CD4-positive, alpha-beta T cell treated with Interleukin-12 subunit alpha and Interleukin-12 subunit beta, for 1 hour (primary cell): ENCODE data around the gene KCTD11.

Source experiments
- DNase-seq: peaks from one replicate; pipeline ENCODE4 v3.0.0-alpha.2; 2020

Gene KCTD11

DNA sequence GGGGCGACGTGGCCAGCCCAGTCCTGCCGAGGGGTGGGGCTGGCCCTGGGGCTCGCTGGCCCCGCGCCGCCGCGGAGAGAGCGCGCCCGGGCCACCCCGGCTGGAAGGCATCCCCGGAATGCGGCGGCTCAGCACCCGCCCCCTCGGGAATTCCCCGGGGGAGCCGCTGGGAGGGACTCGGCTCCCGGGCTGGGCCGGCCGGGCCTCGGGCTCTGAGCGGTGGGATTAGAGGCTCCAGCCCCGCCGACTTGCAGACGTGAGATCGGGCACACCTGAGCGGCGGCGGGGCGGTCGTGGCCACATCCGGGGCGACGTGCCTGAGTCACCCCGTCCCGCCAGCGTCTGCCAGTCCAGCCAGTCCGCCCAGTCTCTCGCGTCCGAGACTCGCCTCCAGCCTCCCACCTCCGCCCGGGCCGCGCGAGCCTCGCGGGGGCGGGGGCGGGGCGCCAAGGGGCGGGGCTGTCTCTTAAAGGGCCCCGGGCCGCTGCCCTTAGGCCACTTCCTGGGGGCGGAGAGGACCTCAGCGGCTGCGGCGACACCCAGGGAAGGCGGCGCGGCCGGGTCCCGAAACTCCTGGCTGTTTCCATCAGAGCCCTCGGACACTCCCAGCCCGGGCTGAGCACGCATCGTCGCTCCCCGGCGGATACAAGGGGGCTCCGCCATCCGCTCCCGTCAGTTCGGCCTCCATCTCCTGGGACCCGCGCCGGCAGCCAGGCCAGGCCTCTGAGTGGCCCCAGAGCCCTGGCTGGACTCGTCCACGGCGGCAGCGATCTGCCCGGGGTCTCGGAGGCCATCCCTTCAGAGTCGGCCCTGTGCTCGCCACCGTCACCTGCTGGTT, at the start of gene KCTD11:
KCTD11 (plus strand) TSS at position 498 of the 838 bp plus-strand sequence.
- peak; percentile 85 for DNase-seq

DNA sequence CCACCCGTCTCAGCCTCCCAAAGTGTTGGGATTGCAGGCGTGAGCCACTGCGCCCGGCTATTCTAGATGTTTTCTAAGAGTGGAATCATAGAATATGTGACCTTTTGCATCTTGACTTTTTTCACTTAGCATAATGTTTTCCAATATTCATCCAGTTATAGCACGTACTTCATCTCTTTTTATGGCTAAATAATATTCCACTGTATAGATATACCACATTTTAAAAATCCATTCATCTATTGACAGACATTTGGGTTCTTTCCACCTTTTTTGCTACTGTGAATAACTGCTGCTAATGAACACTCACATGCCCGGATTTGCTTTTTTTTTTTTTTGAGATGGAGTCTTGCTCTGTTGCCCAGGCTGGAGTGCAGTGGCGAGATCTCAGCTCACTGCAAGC, 47.8 kb upstream of the KCTD11 start:
- DNase-seq = no peak

- DNase-seq = peak; percentile 100
Measured at GRCh38 chr17:7306911-7307685, 44.9 kb upstream of the KCTD11 start, which contains the start of gene EIF5A. Gene EIF5A (plus strand): TSS chr17:7307628. CDS start chr17:7309636, 2,008 bp downstream.

GRCh38 chr17:7307686-7308624, 44.0 kb upstream of the KCTD11 start:
- DNase-seq = peak; percentile 67

DNA sequence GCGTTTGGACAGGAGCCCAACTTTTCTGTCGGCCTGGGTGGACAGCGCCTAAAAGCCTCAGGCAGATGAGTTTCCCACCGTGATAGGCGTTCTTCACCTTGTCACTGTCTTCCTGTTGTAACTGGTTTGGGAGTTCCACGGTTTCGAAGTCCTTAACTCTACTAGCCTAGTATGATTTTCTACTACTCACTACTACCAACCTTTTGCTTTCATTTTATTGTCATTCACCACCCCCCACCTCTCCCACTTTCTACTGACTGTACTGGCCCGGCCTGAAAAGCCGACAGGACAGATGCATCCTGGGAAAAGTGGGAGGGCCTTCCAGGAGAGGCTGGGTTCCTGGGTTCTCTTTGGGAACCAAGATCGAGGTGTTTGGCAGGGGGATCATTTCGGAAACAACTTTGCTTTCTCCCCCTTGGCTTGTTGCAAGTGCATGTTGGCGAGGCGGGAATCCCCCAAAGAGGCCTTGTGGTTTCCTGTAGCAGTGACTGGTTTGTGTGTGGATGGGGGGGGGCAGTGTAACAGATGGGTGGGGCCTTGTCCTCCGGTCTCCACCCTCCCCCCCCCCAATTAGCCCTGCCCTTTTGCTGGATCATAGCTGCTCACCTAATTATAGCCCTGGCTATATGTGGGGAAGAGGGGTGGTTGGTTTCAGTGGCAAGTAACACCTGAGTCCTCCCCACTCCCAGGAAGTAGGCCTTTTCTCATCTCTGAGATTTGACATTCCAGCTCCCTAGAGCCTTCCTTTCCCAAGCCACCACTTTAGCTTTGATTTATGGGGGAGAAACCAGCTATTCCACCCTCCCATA, 43.1 kb upstream of the KCTD11 start:
- DNase-seq = peak; percentile 94

DNA sequence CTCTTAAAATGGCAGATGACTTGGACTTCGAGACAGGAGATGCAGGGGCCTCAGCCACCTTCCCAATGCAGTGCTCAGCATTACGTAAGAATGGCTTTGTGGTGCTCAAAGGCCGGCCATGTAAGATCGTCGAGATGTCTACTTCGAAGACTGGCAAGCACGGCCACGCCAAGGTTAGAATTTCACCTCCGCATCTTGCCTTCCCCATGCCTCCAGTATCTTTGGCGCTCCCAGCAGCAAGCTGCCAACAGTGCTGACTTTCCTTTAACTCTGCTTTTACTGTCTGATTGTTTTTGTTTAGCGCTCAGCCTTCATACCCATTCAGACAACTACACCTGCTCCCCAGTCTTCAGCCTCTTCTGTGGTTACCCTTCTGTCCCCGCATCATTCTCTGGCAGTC, 42.3 kb upstream of the KCTD11 start:
- DNase-seq = no peak

DNA sequence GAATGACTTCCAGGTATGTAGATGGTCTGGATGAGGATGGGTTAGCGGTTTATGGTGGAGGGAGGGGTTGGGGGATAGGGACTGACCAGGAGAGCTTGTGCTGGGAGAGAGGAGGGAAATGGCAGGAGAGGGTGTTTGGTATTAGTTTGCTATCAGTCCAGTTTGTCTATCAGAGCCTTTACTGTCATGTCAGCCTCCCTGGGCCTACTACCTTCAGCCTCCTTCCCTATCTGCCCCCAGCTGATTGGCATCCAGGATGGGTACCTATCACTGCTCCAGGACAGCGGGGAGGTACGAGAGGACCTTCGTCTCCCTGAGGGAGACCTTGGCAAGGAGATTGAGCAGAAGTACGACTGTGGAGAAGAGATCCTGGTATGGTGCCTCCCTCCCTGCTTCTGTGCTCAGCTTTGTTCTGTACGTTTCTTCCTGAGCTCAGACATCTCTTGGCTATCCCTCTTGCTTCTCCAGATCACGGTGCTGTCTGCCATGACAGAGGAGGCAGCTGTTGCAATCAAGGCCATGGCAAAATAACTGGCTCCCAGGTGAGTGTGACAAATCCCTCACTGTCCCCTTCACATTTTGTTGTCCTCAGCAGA, 40.8 kb upstream of the KCTD11 start:
- DNase-seq = no peak

GRCh38 chr17:7312432-7313087, 39.4 kb upstream of the KCTD11 start:
- DNase-seq = no peak

GRCh38 chr17:7313088-7313889, 38.7 kb upstream of the KCTD11 start:
- no peak for DNase-seq

DNA sequence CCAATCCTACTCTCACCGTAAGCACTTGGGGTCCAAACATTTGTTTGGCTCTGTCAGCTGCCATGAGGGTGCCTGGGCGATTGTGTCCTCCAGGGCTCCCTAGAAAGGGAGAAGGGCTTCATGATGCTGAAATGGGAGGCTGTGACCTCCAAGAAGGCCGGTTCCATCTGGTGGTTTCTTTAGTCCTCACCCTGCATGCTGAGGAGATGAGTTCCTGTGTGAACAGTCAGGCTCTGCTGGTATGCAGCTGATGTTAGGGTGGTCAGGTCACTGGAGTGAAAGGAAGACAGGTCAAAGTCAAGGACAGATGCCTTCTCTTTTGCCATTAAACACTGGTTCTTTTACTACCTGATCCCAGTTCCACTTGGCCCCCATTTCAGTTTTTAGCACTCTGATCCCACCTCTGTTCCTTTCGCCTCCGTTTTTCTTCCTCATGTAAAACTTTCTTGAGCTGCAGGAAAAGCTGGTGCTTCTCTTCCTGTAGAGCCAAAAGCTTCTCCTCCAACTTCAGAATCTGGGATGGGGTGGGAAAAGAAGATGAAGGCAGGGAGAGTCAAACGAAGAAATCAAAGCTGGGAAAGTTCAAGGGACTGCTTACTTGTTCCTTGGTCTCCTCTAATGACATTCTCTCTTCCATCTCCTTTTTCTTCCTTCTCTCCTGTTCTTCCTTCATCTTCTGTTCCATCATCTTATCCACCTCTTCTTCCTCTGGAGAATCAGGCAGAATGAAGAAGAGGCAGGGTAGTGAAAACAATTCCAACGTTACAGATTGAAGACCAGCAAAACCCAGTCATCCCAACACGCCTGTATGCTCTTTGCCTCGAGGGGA, 37.9 kb upstream of the KCTD11 start:
- DNase-seq = no peak

DNA sequence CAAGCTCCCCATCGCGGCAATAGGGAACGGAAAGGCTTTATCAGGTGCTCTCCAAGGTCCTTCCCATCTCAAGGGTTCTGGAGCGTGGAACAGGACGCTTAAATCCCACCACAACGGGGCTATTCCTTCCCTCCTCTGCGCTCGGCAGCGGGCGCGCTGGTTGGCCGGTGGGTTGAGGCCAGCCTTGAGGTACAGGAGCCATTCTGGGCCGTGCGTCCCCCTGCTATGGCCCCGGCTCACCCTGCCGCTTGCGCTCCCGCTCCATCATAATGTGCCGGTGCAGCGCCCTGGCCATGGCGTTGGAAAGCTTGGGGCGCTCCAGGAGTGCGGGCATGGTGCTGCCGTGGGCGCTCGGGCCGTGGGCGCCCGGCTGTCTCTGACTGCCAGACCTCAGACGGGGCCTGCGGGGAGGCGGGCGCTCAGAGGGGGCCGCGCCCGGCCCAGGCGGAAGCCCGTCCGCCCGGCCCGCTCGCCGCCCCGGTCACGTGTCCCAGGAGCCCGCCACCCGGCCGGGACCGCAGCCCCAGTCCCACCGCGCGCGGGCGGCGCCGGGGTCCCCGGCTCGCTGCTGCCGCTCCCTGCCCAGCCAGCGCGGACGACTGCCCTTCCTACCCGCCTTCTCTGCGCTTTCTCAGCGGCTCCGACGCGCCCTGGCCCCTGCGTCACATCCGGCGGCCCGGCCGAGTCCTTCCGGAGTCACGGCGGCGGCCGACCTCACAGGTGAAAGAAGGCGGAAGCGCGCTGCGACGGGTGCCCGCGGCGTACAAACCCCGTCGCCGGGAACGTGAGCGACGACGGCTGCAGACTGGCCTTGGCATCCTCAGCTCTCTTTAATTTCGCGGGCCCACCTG, 37.0 kb upstream of the KCTD11 start, which contains the start of gene GPS2:
GPS2 (minus strand) TSS at position 642 of the 851 bp plus-strand sequence; CDS start at position 334, 308 bp downstream.
- peak; percentile 94 for DNase-seq

- no peak for DNase-seq
Measured at GRCh38 chr17:7315570-7316235, 36.3 kb upstream of the KCTD11 start.

GRCh38 chr17:7317161-7317803, 34.7 kb upstream of the KCTD11 start:
- no peak for DNase-seq

DNA sequence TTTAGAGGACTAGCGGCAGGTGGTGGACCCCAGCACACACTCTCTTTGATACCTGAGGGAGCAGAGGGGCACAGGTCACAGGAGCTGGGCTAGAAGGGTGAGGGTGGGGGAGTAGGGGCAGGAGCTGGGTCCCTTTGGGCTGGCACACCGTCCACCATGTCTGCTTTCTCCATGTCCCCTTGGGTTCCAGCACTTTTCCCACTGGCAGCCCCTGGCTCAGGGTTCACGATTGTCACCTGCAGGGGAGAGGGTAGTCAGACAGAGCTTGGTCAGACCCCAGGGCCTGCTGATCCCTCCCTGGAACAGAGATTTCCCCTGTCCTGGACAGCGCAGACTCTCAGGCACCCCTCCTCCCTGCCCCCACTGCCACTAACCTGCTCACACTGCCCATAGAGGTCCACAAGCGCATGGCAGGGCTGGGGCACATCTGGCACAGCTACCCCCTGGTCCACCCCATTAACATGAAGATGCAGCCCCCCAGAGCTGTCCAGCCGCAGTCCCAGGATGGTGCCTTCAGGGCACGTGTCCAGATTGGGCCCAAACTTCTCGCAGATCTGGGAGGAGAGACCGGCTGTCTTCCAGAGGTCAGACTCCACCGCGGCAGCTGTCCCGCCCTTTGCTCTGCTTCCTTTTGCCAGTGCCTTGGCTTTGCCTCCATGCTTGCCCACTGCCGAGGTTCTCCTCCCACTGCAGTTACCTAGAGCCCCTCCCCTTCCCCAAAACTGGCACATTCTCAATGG, 33.7 kb upstream of the KCTD11 start:
- DNase-seq = no peak

DNA sequence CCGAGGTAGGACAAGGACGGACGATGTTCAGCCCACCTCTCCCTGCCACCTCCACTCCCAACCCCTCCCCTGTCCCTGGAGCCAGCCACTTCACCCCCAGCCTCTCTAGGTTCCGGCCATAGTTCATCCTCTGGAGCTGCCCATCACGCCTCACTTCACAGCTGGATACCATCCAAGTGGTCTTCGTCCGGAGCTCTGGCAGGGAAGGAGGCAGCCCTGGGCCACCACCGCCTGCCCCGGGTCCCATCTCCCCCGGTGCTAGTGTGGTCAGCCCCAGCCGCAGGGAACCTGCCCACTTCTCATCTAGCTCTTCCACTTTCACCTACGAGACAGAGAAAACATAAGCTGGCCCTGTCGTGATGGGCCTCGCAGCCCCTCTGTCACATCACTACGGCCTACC, 30.5 kb upstream of the KCTD11 start:
- no peak for DNase-seq
